SH-SY5Y (cell line): ENCODE data around the gene BRI3.

Source experiments
- GATA2 ChIP-seq: IDR thresholded peaks from 2 replicates; pipeline ENCODE4 v1.6.1; 2011; ENCODE audit warnings: mild to moderate bottlenecking, low read depth, low read length
- GATA3 ChIP-seq: IDR thresholded peaks from 2 replicates; pipeline ENCODE4 v1.6.1; 2011; ENCODE audit warnings: low read depth, mild to moderate bottlenecking, low read length, moderate library complexity

The BRI3 gene

DNA sequence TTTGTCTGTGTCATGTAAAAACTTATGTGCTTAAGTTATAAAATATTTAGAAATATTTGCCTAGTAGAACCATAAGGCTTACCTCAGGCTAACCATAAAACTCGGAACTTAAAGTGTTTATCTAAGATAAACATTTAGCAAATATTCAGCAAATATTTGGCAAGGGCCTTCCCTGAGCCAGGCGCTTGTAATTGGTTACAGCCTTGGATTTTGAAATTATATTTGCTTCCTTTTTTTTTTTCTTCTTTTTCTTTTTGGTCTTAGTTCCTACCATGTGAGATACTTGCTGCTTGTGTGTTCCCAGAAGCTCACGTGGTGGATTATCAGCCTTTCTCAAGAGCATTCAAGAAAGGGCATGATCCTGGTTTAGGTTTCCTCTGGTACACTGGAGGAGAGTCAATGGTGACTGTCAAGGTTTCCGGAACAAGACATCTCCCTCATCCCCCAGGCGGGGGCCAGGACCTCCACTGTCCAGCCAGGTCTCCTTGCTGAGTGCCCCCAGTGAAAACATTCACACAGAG lies 5.2 kb upstream of the BRI3 start:
- TF ChIP-seq GATA2 = no peak
- no peak for TF ChIP-seq GATA3

DNA sequence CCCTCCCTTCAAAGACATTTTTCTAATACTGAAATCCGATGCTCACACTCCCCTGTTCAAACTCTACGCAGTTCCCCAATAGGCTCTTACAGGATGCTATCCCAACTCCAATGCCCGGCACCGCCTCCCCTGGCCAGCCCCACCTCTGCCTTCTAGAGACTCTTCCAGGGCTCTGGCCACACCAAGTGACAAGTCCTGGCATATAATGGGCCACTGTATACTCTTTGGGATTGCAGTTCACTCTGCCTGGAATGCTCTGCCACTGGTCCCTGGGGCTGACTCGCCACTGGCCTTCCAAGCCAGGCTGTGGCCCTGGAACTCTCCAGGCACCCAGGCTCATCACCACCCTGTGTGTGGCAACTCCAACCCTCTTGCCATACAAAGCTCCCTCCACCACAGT lies 3.1 kb upstream of the BRI3 start:
- TF ChIP-seq GATA2 = no peak
- no peak for TF ChIP-seq GATA3

DNA sequence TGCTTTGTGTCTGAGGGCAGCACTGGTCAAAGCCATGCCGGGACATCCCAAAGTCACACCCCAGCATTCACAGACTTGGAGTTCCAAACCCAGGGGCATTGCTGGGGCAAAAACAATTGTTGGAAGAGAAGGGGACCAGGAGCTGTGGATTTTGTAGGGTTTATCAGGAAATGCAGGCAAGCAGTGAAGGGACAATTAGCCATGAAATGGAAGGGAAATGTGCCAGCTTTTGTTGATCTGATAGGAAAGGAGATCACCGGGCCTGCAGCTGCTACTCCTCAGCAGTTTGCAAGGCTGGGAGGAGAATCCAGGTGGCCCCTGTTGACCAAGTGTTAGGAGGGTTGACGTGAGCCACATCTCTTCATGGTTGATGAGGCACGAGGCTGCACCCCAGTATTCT lies 2.5 kb upstream of the BRI3 start:
- TF ChIP-seq GATA2 (peak; percentile 61), GATA3 (no peak)

DNA sequence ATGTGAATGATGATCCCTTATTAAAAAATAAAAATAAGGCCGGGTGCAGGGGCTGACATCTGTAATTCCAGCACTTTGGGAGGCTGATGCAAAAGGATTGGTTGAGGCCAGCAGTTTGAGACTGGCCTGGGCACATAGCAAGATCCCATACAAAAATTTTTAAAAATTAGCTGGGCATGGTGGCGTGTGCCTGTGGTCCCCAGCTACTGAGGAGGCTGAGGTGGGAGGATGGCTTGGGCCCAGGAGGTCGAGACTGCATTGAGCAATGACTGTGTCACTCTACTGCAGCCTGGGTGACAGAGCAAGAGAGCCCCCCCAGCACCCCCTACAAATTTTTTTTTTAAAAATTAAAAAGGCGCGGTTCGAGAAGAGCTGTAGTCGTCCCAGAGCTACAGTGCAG lies 1.2 kb upstream of the BRI3 start:
- no peak for TF ChIP-seq GATA2
- no peak for TF ChIP-seq GATA3

DNA sequence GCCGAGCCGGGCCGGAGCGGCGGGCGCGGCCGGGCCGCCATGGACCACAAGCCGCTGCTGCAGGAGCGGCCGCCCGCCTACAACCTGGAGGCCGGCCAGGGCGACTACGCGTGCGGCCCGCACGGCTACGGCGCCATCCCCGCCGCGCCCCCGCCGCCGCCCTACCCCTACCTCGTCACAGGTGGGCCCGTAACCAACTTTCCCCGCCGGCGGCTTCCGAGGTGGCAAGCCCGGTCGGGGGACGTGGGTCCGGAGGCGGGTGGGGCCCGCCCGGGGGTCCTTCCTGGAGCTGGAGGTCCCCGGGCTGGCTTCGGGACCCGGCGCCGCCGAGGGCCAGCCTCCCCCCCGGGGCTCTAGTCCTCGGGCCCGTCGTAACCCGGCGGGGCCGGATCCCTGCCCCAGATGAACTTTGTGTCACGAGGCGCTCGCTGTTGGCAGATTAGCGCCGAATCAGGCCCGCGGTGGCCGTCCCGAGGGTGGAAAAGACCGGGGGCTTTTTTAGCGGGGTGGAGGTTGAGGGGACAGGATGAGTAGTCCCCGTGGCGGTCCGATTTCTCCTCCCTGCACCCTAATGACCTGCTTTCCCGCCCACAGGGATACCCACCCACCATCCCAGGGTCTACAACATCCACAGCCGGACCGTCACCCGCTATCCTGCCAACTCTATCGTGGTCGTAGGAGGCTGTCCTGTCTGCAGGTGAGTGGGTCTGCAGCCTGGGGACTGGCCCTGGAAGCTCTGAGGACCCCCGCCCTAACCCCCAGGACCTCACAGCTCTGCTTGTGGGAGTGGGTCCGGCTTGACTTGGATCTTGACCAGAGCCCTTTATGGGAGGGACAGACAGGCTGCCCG lies 496 bp downstream of the BRI3 start:
- TF ChIP-seq GATA3 = no peak
- no peak for TF ChIP-seq GATA2

DNA sequence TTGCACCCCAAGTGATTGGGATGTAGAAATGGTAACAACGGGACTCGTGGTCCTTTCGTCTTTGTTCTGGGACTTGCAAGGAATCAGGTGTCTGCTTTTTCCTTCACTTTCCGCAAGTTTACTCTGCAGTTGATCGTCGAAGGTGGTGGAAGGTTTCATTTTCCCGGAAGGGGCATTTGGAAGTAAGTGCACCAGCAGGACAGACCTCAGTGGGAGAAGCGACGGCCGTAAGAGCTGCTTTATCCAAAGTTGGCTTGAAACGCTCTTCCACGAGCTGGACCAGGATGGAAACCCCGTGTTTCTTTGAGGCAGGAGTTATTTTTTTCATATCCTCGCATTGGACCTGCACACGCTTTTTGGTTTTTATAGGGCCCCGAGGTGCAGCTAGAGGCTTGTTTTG lies 1.2 kb downstream of the BRI3 start:
- no peak for TF ChIP-seq GATA3
- no peak for TF ChIP-seq GATA2

DNA sequence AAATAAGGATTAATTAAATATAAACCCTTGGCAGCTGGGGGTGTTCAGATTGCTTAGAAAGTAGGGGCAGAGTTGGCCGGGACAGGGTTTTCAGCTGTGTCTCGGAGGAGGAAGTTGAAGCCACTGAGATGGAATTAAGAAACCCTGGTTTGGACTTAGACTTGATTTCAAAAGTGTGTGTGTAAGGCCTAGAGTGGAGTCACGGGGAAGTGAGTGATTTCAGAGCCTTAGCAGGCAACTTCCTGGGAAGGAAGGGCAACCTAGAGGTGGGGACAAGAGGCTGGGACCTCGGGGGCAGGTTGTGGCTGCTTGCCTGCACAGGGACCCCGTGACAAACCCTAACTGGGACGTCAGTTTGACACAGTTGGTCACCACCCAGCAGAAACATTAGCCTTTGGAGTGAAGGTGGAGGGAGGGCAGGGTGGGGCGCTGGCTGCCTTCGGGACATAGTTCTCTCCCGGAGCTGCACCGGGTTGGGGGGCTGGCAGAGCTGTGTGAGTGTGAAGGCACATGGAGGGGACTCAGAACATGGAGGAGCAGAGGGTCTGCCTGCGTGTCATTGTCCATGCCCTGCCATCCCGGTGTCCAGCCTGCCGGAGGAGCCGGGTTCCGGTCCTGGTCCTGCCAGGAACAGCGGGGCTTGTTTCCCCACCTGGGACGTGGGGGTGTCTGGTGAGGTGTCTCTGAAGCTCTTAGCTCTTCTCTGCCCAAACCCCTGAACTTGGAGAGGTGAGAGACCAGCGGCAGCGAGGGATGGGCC lies 1.8 kb downstream of the BRI3 start:
- no peak for TF ChIP-seq GATA3
- TF ChIP-seq GATA2 = no peak

DNA sequence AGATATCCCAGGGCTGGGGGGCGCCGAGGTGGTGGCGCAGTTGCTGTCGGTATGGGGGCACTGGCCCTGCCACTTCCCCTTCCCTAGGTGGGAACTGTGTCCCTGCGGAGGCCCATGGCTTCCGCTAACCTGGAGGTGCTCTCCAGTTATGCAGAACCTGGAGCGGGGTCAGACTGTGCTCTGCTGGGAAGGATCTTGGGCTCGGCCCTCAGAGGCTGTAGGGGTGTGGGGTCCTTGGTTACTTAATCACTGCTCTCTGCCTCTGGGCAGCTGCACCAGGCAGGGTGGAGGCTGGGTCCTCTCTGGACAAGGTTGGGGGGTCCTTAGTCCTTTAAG lies 2.4 kb downstream of the BRI3 start:
- TF ChIP-seq GATA3 (no peak), GATA2 (no peak)

DNA sequence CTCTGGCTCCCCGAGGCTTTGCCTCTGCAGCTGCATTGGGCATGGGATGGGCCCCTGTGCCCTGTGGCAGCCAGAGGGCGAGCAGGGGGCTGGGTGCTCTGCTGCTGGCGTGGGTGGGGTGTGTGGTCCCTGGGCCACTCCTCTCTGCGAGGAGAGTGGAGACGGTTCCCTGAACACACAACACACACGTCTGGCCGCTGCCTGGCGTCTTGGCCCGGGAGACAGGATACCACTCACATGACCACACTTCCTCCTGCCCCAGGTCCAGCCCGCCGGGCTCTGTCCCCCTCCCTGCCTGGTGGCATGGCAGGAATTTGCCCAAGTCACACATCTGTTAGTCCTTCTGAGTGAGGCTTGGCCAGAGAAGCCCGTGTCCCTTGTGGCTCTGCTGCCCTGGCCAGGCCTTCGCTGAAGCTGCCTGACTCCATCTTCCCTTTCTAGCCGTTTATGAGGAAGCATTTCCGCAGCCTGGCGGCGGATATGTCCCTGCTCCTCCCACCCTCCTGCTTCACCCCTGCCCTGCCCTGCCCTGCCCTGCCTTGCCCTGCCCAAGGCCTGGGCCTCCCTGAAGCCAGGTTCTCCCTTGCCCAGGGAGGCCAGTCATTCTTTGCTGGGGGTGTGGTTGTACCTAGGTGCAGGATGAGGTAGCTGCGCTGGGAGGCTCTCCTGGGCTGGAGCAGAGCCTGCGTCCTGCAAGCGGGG lies 3.0 kb downstream of the BRI3 start:
- TF ChIP-seq GATA3 (no peak), GATA2 (no peak)

DNA sequence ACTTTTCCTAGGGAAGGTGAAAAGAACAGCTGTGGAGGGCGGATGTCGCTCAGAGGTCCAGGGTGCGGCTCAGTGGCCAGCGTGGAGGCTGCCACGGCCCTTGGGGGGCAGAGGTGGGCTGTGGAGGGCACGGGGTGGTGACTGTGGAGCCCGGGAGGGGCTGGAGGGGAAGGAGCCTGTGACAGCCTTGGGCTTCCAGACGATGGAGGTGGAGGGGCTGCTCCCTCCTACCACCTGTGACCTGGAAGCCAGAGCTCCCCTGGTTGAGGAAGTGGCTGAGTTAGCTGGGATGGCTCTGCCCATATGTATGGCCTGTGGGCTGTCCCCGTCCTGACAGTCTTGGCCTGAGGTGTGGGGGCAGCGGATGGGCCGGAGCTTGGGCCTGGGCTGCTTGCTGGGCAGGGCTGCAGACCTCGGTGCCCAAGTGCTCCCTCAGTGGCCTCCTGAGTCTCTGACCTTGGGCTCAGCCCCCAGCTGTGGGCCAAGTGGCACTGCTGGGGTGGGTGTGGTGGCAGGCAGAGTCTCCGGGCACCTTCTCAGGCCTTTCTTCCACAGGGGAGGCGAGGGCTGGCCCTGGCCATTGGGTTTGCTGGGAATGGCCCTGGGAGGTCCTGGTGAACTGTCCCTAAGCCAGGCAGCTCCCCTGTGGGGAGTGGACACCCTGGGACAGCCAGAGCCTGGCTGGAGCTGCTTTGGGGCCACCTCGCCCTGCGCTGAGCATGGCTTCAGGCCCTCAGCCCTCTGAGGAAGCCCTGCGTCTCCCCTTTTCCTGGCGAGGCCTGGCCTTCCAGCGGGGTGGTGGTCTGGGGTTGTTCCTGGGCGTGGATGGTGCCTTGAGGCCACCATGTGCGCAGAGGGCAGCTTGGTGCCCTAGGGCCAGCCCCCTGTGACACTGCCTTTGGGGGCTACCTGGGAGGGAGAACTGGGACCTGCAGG lies 3.9 kb downstream of the BRI3 start:
- TF ChIP-seq GATA2 (no peak), GATA3 (no peak)

DNA sequence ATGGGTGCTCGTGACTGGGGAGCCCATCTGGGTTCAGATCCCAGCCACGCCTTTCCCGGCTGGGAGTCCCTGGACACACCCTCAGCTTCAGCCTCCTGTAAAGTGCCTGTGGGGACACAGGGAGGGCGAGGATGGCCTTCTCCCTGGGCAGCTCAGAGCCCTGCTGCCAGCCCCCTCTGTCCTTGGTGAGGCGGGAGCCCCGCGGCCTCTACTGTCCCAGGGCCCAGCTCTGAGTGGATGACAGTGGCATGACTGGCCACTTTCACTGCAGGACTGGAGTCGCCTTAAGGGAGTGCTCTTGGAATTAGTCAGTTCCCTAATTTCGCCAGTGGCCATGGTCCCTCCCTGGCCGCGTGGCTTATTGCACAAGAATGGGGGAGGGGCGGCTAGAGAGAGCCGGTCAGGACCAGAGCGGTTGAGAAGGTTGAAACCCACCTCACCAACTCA lies 4.6 kb downstream of the BRI3 start:
- TF ChIP-seq GATA2 (no peak), GATA3 (no peak)

DNA sequence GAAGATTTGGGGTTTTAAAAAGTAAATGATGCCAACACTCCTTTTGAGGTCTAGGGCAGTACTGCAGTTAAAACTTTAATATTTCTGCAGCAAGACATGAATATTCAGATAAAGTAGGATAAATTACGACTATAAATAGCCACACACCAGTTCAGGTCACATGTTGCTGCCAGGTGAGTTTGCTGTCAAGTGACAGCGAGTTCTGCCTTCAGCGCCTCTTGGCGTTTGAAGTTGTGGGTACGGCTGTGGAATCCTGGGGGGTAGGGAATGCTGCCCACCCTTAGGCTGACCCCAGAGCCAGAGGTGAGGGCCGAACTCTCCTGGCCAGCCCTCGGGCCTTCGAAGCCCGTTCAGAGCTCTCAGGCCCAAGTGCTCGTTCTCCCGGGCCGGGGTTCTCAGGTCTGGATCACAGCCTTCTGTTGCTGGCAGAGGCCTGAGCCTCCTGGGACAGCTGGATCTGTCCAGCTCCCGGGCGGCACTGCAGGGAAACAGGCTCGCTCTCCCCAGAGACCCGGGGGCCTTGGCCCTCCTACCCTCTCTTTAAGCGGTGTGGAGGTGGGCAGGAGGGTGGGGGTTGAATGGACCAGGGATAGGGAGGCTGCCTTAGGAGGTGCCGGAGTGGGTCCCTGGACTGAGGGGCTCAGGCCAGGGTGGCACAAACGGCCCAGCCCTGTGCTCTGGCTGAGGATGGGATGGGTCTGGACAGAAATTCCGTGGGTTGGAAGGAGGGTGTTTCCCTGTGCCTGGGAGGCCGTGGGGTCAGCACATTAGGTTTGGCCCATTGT lies 5.4 kb downstream of the BRI3 start:
- no peak for TF ChIP-seq GATA2
- no peak for TF ChIP-seq GATA3

DNA sequence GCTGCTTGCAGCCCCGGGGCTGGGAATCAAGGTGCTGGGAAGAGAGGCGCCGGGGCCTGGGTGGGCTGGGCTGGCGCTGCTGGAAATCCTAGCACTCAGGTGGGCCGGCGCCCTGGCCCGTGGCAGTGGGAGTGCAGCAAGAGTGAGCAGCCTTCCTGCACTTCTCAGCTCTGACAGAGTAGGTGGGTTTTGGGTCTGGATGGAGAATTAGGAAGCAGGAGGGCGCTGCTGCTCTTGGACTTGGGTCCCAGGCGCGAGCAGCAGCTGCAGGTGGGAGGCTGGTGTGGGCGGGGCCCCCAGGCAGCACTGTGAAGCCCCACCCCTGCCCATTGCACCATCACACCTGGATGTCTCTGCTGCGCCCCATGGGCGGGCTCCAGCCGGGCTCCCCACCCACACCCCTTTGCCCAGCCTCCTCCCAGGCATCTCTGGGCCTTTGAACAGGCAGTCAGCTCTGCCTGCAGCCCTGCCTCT lies 6.0 kb downstream of the BRI3 start:
- no peak for TF ChIP-seq GATA2
- no peak for TF ChIP-seq GATA3
